Stimulated activated CD4-positive, alpha-beta T cell treated with anti-CD3 and anti-CD28 coated beads, TNF-alpha, amount 100 ng/mL, for 4 hours (primary cell): ENCODE results near the gene MLPH.

ENCODE experiments used
- DNase-seq, 3 experiments: peaks; one replicate each; pipeline ENCODE4 v3.0.0-alpha.2; 2020; ENCODE audit warnings: low read depth in 3 of 3

Gene MLPH

DNA sequence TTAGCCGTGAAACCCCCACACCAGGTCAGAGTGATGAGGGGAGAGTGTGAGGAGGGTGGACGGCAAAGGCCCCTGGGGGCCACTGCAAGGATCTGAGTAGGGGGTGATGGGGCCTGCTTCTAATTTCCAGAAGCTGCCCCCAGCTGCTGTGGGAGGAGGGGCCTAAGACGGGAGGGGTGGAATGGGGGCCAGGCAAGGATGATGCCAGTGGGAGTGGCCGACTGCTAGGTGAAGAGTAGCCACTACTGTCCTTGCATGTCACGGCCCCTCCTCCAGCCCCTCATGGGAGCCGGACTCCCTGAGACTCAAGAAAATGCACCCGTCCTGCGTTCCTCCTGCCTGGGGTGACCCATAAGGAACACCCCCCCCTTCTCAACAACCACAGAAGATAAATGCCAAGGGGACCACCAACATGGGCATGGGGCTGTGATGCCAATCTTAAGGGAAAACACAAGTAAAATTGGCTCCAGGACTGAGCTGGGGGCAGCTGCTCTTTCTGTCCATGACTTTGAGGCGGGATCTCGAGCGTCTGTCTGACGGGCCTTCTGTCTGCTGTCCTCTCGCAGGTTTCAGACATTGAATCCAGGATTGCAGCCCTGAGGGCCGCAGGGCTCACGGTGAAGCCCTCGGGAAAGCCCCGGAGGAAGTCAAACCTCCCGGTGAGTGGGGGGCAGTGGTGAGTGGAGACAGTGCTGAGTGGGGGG lies 55.1 kb downstream of the MLPH start:
- no peak for DNase-seq

DNA sequence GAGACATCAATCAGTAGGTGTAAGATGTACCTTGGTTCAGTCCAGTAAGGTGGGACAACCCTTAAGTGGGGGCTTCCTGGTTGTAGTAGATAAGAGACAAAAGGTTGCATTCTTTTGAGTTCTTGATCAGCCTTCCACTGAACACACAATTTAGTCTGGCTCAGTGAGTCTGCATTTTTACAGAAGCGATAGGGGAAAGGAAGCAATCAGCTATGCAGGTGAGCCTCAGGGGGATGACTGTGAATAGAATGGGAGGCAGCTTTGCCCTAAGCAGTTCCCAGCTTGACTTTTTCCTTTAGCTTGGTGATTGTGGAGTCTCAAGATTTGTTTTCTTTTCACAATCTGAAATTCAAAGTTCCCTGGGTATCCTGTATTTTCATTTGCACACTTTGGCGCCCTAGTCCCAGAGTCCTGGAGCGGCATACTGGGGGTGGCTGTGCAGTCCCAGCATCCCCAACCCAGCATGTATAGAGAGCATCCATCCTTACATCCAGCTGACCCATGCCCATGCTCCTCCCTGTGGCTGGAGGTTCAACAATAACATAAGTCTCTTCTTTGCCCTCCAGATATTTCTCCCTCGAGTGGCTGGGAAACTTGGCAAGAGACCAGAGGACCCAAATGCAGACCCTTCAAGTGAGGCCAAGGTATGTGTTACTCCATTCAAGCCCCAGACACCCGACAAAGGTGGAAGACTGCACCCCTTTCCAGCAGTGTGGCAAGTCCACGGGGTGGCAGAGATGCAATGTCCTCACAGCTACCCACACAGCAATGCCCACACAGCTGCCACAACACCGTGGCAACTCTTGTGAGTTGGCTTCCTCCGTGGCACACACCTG lies 59.2 kb downstream of the MLPH start:
- no peak for DNase-seq

DNA sequence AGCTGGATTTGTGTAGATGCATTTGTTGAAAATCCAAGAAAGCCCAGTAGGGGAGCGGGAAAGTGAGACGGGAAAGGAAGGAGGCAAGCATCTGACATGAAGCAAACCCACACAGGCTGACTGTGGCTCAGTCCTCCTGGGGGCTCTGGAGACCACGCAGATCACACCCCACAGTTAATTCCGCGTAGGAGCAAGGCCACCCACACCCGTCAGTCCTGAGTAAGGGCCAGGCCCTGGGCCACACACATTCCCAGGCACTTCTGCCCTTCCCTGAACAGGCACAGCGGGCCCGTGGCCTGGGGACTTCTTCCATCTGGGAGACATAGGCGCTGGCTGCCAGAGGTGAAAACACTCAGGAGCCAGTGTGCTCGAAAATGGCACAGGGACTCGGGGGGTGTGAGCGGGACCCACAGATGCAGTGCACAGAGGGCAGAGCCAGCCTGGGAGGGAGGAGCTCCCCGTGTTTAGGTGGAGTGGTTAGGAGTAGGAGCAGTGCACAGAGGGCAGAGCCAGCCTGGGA lies 59.9 kb downstream of the MLPH start:
- no peak for DNase-seq

DNA sequence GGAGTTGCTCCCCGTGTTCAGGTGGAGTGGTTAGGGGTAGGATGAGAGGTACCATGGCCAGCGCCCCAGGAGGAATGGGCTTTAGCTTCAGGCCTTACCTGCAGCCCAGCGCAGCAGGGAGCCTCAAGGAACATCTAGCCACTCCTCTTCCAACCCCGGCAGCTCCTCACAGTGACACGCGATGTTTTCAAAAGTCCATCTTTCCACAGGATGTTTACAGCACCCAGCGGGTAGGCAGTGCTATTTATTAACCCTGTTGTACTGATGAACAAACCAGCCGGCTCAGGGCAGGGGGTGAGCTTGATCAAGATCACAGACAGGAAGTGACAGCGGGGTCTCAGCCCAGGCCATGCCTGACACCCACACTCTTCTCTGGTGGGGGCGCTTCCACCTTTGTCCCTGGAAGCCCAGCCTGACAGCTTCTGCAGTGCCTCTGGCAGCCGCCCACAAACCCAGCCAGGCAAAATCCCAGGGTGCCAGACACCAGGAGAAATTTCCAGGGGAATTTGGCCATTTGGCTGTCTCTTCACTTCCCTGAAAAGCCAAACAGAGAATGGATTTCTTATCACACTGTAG lies 60.9 kb downstream of the MLPH start:
- DNase-seq: no peak

DNA sequence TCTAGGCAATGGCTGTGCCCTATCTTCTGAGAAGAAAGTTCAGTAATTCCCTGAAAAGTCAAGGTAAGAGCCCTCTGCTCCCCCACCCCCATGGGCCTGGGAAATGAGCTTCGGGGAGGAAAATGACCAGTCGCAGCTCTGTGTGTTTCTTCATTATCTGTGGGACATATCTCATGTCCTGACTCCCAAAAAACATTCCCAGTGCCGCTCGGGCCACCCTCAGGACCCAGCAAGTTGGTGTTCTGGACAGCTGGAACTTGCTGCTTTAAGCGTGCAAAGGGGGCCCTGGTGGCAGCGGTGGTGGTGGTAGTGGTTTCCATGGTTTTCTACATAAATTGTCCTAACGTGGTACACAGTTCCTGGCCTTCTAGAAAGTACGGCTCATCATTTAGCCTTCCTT lies 62.2 kb downstream of the MLPH start:
- no peak for DNase-seq

DNA sequence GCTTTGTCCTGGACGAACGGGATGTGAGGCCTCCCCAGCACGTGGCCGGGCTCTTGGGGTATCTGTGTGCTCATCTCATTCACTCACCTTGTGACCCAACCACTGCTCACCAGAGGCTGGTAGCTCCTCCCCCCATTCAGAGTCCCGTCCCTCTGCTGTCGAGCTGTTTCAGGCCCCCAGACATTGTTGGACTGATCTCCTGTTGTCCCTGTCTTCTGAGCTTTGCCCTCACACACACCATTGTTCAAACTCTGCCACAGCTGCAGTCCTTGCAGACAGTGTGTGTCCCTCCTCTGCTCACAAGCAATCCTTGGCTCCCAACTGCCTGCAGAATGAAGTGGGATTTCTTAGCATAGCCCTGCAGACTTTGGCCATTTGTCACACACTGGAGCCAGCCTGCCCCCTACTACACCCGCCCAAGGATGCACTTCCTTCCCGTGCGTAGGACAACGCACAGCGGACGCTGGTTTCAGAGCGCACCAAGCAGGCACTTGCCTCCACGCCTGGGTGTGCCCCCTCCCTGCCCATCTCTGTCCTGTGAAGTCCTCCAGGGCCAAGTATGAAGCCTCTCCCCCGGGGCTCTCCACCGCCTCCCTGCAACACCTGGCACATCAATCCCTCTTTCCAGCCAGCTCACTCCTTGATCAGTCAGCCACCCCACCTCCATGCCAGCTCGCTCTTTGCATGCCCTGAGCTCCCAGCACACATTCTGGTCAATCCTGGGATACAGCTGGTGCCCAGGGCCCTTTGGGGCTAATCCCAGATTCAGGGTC lies 62.8 kb downstream of the MLPH start:
- no peak for DNase-seq

DNA sequence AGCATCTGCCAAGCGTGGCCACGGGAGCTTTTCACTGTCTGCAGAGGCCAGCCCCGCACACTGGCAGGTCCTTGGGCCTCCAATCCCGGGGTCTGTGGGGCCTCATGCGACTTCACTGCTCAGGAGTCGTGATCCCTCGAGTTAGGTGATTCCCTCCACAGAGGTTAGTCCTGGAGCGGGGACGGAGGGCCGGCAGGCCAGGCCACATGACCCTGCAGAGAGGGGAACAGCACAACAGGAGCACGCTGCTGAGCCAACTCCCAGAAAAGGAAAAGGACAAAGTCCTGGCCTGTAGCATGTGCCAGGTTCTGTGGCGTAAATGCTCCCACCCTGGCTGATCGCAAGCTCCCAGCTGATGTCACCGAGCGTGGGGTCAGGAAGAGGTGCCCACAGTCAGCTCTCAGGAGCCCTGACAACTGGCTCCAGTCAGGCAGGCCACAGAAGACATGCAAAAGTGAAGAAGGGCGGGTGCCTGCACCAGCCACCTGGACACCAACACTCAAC lies 64.1 kb downstream of the MLPH start:
- no peak for DNase-seq

DNA sequence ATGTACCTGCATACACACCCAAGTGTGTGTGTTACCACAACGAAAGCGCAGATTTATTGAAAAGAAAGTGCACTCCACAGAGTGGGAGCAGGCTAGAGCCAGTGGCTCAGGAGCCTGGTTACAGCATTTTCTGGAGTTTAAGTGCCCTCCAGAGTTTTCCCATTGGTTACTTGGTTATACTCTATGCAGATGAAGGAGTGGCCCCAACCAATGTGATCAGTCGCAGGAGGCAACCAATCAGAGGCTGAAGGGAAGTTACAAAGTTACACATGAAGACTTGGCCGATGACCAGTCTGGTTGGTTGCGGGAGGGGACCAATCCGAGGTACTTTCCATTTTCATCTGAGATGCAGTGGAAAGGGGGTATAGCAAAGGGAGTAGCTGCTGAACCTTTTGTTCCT lies 65.9 kb downstream of the MLPH start:
- DNase-seq: no peak

DNA sequence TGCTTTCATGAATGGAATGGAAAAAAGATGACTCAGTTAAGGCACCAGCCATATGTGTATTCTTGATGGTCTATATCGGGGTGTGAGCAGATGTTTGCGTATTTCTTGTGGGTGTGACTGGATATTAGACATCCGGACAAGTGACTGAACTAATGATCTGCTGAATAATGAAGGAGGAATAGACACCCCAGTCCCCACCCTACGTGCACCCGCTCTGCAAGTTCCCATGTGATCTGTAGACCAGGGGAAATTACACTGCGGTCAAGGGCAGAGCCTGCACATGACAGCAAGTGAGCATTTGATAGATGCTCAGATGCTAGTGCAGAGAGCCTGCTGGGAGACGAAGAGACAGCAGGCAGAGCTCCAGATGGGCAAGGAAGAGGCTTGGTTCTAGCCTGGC lies 66.9 kb downstream of the MLPH start:
- DNase-seq: no peak

DNA sequence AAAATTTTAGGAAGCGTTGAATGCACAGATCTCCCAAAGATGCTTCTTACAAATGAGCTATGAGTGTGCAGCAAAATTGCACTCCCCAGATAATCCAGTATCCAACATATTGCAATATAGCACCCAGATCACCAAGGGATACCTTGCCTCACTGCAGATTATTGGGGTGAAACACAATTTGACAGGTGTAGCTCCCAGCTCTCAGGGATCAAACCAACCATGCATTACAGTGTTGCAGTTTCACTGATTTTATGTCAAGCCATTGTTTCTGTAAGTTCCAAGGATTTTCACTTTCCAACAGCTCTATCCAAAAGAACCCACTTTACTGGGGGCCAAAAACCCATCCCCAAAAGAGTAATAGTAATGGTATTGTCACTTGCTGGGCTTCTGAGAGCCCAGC lies 68.5 kb downstream of the MLPH start:
- DNase-seq: no peak

DNA sequence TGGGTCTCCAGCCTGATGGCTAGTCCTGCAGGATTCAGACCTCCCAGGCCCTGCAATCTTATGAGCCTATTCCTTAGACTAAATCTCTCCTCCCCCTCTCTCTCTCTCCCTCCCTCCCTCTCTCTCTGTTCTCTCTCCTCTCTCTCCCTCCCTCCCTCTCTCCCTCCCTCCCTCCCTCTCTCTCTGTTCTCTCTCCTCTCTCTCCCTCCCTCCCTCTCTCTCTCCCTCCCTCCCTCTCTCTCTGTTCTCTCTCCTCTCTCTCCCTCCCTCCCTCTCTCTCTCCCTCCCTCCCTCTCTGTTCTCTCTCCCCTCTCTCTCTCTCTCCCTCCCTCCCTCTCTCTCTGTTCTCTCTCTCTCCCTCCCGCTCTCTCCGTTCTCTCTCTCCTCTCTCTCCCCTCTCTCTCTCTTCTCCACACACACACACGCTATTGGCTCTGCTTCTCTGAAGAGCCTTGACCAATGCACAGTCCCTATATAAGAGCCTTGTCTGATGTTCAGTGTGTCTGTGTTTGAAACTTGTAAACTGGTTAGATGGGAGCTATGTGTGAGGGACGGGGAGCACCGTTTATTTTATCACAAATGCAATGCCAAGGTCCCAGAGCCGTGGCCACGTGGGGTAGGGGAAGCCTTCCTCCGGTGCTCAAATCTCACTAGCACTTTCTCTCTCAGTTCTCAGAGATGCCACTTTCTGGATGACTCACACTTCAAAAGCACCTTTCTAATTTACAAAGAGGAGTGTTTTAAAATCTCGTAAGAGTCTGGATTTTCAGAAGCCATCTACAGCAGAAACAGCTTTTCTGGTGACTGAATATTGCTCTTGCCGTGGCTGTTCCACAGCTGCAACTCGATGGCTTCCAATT lies 70.0 kb downstream of the MLPH start:
- peak; percentile 5 to 18 (median 13) for DNase-seq

DNA sequence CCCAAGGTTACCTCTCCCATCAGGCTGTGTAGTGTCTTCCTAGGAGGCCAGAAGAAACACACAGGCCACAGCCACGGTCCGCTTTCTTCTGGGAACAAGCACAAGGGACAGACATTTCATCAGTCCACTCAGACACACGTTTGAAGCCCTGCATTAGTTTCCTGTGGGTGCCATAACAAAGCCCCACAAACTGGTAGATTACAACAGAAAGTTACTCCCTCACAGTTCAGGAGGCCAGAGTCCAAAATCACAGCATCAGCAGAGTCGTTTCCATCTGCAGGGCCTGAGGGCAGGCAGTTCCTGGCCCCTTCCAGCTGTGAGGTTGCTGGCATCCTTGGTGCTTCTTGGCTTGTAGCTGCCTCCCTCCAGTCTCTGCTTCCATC lies 70.6 kb downstream of the MLPH start:
- no peak for DNase-seq

DNA sequence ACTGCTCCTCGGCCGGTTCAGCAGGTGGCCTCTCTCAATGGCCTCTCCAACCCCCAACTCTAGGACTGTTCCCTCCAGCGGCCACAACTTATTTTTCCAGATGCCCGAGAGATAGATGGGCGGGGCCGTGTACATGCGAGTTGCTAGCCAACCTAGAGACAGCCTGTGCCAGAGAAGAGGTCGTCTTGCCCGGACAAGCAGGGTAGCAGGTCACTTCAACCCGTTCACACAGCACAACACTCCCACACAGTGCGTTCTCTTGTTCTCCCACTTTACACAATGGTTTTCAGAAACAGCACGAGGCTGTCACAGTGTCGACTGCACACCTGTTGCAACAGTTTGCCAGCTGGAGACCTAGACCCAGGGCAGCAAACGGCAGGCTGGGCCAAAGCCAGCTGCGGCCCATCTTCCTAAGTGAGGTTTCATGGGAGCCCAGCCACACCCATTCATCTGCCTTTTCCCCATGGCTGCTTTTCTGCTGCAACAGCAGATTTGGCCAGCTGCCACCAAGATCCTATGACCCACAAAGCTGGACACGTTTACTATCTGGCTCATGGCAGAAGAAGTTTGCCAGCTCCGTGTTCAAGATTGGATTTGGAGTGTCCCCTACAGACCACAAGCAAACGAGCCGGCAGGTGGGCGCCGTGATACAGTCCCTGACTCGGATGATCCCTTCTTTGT lies 72.0 kb downstream of the MLPH start:
- no peak for DNase-seq

DNA sequence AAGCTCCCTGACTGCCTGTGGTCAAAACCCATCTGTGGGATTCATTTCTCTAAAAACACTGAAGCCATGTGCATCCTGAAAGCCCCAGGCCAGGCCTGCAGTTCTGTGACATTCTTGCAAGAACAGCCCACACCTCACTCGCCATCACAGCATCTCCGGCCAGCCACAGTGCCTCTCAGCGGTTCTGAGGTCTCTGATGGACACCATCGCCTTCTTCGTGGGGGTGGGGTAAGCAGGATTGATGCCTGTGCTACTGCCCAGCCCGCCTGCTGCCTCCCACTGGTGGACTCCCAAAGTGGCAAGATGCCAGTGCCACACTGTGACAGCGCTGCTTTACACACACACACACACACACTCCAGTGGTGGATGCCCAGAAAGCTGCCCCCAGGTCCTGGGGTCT lies 74.2 kb downstream of the MLPH start:
- no peak for DNase-seq

DNA sequence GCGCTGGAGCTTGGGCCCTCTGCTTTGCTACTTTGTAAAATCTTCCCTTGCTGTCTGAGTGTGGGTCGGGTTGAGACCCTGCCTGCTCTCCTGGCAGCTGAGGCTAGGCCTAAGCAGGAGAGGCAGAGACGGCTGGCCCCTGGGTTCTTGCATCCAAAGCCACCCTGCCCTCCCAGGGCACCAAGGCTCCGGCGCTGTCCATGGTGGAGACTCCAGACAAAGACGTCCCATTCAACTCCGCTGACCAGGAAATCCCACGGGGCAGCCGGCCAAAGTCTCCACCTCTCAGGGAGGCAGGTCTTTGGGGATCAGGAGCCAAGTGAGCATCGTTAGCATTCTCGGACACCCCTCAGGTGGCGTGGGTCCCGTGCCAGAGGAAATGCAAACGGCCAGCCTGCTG lies 76.8 kb downstream of the MLPH start:
- DNase-seq: no peak

DNA sequence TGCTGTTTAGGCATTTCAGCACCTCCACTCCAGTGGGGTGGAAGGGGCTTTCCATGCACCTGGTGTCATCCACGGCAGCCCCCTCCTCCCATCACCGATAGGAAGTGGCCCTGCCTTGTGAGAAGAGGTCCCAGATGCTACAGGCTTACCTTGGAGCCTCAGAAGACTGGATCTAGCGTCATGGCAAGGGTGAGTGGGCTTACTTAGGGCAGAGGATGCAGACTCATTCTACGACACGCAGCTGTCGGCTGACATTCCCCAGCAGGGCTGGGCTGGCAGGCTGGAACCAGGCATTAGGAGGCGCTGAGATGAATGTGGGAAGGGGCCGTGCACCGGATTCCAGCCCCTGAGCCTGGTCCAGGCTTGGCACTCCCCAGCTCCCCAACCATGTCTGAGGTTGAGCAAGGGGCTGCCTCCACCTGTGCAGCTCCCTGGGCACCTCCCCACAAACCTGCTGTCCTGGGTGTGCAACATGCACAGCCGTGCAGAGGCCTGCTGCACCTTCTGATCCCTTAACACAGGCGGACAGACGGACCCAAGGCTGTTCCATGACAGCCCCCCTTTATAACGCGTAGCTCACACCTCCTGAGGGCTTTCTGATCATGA lies 77.6 kb downstream of the MLPH start:
- no peak for DNase-seq

DNA sequence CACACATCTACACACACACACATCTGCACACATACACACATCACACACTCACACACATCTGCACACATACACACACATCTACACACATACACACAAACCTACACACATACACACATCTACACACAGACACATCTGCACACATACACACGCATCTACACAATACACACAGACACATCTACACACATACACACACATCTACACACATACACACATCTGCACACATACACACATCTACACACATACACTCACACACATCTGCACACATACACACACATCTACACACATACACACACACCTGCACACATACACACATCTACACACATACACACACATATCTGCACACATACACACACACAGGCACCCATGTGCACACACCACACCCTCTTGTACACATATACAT lies 78.9 kb downstream of the MLPH start:
- DNase-seq: no peak

DNA sequence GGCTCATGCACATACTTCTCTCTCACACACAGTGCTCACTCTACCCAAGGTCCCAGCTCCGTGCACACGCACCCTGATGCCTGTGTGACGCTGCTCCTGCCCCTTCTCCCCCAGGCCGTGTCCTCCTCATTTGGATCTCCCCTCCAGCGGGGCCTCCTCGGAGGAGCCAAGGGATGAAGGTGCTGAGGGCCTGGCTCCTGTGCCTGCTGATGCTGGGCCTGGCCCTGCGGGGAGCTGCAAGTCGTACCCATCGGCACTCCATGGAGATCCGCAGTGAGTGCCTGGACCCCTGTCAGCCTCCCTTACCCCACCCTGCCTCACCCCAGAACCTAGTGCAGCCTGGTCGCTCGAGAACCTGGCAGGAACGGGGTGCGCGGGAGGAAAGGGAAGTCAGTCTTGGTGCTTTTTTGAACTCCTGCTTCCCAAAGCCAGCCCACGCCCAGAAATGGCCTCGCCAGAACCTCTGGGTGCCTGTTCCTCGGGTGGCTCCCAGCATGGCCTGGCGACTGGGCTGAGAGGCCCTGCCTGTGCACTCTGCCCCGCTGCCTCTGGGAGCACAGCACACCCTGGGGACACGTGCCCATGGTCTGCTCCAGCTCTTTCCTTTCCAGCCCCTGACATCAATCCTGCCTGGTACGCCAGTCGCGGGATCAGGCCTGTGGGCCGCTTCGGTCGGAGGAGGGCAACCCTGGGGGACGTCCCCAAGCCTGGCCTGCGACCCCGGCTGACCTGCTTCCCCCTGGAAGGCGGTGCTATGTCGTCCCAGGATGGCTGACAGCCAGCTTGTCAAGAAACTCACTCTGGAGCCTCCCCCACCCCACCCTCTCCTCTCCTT lies 79.6 kb downstream of the MLPH start, which contains the start of gene PRLH:
Gene PRLH, plus strand, starts transcription at position 174 of the 835 bp plus-strand sequence. Its CDS starts 0 bp downstream, at position 174.
- no peak for DNase-seq
